GM18505 (cell line): ENCODE measurements around the gene SLC35G2.
A peak's percentile ranks its signal among the peaks of the same experiment; 100 is the strongest.
"Not testable (repeated sequence)": the region's sequence is repeated elsewhere in the genome, so short reads cannot be mapped to it uniquely, and the experiment has no call there.

Source experiments
- ATAC-seq: cut with Tn5 transposase; IDR thresholded peaks from one replicate; pipeline ENCODE4 v1.9.1; 2021; ENCODE audit not compliant: unreplicated experiment
- POLR2A ChIP-seq: IDR thresholded peaks from 4 replicates; pipeline ENCODE4 v1.6.1; 2011; ENCODE audit warnings: borderline replicate concordance; ENCODE audit not compliant: insufficient read depth, insufficient read length; ENCODE audit errors: extremely low read depth

SLC35G2 gene

DNA sequence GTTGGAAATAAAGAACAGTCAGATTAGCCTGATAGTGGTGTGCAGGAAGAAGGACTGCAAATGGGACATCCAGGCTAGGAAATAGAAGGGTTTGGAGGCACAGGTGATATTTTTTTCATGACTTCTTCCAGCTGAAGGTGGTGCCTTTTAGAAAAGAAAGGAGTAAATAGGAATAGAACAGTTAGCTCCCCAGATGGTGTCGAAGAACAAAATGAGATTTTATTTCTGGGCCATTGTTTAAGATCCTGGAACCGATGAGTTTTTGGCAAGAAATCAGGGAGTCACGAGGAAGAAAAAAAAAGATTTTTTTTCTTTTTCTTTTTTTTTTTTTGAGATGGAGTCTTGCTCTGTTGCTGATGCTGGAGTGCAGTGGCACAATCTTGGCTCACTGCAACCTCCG lies 33.3 kb downstream of the SLC35G2 start:
- no peak for ATAC-seq
- TF ChIP-seq POLR2A: no peak

DNA sequence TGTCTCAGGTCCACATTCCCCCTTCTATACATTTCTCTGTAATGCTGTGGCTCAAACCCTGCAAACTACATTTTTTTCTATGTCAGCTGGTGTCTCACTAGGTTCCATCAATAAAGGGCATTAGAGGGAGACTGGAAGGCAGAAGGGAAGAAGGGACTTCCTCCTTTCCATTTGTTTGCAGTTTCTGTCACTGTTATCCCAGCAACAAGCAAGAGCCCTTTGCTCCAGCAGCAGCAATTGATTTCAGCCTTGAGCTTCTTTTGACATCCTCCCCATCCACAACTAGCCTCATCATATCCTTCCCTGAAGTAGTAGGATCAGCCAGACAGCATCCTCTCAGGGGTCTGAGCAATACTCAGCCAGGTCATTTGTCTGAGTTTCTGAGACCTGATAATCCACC lies 37.7 kb downstream of the SLC35G2 start:
- no peak for TF ChIP-seq POLR2A
- ATAC-seq: no peak

DNA sequence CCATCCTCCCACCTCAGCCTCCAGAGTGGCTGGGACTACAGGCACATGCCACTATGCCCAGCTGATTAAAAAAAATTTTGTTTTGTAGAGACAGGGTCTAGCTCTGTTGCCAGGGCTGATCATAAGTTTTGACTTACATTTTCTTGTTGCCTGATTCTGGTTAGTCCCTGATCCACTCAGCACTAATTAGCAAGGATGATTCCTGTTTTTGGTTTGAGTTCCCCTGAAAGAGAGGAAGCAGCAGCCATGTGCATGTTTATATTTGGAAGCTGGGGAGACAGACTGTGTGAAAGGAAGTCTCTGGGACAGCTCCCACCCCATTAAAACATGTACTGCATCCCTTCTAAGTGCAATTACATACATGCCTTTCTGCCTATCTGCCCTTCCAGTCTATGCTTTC lies 39.5 kb downstream of the SLC35G2 start:
- no peak for ATAC-seq

DNA sequence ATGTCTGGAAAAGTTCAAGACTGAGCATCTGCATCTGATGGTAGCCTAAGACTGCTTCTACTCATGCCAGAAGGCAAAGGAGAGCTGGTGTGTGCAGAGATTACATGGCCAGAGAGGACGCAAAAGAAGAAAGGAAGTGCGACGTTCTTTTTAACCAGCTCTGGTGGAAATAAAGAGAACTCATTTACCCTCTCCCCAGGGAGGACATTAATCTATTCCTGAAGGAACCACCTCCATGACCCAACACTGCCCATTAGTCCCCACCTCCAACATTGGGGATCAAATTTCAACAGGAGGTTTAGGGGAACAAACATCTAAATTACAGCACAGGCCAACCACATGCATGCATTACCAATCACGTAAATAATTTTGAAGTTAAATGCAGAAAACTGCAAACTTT lies 41.6 kb downstream of the SLC35G2 start:
- no peak for TF ChIP-seq POLR2A
- no peak for ATAC-seq

More for the DNA sequence above, 39.5 kb downstream of the SLC35G2 start:
- no peak for TF ChIP-seq POLR2A

DNA sequence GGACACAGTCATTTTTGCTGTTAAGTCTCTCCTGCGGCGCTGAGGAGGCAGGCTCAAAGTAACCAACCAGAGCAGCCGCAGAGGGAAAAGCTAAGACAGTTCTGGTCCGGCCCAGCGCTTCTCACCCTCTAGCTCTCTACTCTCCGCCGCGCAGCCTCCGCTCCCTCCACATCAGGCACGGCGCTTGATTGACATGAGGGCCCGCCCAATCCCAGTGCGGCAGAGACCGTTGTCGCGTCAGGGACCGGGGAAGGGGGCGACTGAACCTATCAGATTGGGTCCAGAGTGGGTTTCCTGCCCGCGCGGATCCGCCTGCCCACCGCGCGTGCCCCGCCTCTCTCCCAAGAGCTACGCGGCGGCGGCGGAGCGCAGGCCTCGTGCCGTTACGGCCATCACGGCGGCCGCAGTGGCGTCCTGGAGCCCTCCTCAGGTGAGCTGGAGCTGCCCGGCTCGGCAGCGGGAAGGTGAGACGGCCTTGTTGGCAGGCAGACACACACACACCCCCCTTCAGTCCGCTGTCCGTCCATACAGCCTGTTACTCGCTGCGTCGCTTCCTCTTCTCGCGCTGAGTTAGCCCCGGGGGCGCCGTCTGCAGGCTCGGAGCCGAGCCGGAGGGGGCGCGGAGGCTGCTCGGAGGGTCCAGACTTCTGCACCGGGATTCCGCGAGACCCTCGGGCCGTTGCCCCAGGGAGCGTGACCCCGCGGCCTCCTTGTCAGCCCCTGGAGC lies 43.1 kb downstream of the SLC35G2 start, which contains the start of gene NCK1:
TSS of gene NCK1 (plus strand) at position 319 of the 727 bp plus-strand sequence. CDS start 65,794 bp downstream, outside the sequence.
- ATAC-seq: peak; percentile 97
- TF ChIP-seq POLR2A: peak; percentile 93

DNA sequence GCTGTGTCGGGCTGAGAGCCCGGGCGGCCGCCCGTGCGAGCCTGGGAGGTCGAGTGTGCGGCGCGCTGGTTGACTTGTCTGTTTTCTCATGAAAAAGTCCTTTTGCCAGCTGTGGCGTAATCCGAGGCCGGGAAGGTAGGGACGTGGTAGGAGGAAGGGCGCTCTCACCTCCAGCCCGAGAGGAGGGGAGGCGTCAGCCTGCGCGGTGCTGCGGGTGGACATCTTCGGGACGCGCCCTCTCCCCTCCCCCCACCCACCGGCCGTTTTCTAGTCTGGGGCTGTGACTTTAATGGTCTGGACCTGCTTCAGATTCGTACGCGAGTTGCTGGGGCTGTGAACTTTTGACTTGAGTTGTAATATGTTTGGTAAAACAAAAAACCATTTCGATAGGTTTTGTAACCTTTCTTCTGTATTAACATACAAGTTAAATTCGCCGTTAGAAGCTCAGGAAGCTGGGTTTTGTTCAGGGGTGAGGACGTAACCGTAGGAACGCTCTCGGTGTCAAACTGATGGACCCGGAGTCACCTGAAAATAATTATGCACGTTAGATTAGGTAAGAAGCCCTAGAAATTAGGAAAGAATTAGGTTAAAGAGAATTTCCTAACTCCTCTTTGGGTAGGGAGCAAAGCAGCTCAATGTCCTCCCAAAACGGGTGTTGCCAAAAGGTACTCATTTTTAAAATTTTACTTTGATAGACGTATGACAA lies 43.8 kb downstream of the SLC35G2 start:
- no peak for TF ChIP-seq POLR2A
- peak; percentile 16 for ATAC-seq

DNA sequence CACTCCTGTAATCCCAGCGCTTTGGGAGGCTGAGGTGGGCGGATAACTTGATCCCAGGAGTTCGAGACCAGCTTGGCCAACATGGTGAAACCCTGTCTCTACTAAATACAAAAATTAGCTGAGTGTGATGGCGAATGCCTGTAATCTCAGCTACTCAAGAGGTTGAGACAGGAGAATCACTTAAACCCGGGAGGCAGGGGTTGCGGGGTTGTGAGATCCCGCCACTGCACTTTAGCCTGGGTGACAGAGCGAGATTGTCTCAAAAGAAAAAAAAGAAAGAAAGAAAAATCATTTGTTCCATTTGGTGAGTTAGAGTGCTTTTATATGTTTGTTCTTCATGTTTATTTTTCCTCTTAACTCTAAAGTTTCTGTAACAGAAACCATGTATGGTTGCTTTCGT lies 50.4 kb downstream of the SLC35G2 start:
- TF ChIP-seq POLR2A: no peak
- ATAC-seq: no peak

DNA sequence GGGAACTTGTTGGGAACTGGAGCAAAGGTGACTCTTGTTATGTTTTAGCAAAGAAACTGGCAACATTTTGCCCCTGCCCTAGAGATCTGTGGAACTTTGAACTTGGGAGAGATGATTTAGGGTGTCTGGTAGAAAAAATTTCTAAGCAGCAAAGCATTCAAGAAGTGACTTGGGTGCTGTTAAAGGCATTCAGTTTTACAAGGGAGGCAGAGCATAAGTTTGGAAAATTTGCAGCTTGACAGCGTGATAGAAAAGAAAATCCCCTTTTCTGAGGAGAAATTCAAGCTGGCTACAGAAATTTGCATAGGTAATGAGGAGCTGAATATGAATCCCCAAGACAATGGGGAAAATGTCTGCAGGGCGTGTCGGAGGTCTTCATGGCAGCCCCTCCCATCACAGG lies 53.3 kb downstream of the SLC35G2 start:
- not testable (repeated sequence) for ATAC-seq

DNA sequence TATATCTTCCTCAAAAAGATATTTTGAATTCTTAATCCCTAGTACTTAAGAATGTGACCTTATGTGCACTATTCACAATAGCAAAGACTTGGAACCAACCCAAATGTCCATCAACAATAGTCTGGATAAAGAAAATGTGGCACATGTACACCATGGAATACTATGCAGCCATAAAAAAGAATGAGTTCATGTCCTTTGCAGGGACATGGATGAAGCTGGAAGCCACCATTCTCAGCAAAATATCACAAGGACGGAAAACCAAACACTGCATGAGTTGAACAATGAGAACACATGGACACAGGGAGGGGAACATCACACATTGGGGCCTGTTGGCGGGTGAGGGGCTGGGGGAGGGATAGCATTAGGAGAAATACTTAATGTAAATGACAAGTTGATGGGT lies 60.6 kb downstream of the SLC35G2 start:
- ATAC-seq: not testable (repeated sequence)

DNA sequence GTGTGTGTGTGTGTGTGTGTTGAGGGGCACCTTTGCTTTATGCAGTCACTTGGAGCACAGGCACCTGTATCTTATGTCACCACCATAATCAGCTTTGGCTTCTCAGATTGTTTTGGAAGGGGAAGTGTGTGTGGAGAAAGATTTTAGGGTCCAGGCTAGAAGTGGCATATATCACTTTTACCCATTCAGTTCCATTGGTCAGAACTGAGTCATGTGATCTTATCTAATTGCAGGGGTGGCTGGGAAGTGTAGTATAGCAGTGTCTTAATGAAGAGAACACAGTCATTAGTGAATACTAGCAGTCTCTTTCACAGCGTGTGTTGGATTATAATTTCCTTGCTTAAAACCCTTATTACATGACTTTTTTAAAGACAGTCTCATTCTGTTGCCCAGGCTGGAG lies 63.6 kb downstream of the SLC35G2 start:
- ATAC-seq: no peak
- TF ChIP-seq POLR2A: no peak

DNA sequence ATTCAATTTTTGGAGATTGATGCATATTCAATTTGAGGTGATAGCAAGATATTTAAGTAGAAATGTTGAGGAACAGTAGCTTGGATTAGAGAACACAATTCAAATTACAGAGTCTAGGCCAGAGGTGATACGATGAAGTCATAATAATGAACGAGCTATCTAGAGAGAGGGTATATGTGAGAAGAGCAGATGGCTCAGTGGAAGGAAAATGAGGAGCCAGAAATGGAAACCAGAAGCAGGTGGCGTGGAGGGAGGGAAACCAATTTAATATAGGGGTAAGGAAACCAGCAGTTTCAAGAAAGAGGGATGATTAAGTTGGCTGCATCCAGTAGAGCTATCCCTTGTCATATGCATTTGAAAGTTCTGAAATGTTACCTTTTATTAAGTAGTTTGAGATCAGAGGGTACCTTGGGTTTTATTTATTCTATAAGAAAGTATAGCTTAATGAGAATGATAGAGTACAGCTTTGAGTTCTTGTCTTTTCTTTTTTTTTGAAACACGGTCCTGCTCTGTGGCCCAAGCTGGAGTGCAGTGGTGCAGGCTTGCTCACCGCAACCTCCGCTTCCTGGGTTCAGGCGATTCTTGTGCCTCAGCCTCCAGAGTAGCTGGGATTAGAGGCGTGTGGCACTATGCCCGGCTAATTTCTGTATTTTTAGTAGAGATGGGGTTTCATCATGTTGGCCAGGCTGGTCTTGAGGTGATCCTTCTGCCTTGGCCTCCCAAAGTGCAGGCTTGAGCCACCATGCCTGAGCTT lies 65.2 kb downstream of the SLC35G2 start:
- no peak for TF ChIP-seq POLR2A
- ATAC-seq: no peak

DNA sequence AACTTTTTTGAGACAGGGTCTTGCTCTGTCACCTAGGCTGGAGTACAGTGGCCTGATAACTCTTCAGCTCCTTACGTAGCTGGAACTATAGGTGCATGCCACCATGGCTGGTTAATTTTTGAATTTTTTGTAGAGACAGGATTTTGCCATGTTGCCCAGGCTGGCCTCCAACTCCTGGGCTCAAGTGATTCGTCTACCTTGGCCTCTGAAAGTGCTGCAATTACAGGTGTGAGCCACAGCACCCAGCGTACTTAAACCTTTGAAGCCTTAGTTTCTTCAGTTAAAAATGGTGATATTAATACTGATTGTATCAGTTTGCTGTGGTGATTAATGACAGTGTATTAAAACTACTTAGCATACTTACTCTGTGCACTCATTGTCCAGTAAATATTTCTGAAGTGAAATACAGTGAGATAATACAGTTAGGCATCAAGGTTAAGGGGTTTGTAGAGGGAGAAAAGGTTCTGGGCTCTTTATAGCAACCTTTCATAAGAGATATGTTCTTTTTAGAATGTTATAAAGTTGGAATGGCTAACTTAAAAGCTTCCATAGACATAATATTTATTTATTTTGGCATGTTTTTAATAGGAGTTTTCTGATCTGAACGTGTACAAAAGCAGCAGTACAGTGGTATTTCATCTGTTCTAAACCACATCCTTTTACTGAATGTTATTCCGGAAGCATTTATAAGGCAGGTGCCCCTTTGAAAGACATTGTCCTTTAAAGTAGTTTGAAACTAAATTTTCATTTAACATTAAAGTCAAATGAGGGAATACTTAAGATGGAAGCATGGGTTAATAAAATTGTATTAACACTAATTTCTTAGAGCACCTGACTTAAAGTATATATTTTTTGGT lies 66.7 kb downstream of the SLC35G2 start:
- no peak for ATAC-seq

DNA sequence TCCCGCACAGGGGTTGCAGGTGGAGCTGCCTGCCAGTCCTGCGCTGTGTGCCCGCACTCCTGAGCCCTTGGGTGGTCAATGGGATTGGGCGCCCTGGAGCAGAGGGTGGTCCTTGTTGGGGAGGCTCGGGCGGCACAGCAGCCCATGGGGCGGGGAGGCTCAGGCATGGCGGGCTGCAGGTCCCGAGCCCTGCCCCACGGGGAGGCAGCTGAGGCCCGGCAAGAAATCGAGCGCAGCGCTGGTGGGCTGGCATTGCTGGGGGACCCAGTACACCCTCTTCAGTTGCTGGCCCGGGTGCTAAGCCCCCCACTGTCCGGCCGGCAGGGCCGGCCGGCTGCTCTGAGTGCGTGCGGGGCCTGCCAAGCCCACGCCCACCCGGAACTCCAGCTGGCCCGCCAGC lies 71.0 kb downstream of the SLC35G2 start:
- no peak for ATAC-seq
- TF ChIP-seq POLR2A: no peak

More for the DNA sequence above, 66.7 kb downstream of the SLC35G2 start:
- no peak for TF ChIP-seq POLR2A
